ENCODE data around the gene DIPK1C. TPM values are rescaled to one million over a fixed set of nuclear protein-coding genes. Genes with fewer than 3 reads are reported as not detected.

DIPK1C gene
- polyA plus RNA-seq, 3 donors, result 0.08 to 0.32 (median 0.14) TPM

DNA sequence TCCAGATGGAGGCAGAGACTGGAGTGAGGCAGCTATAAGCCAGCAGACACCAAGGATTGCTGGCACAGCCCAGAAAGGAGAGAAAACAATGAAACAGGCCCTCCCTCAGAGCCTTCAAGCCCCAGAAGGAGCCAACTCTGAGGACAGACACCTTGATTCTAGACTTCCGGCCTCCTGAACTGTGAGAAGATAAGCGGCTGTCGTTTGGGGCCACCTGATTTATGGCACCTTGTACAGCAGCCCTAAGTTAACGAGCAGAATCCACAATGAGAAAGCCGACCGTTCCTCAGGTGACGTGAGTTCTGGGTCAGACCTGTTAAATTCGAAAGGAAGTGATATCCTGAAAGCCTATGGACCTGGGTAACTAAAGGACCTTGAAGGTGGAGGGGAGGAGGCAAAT lies 31.8 kb upstream of the DIPK1C start:
- DNase-seq (ENCODE audit: extremely low read depth in 1 of 11, low read depth in 9 of 11, low spot score in 4 of 11), result no peak

DNA sequence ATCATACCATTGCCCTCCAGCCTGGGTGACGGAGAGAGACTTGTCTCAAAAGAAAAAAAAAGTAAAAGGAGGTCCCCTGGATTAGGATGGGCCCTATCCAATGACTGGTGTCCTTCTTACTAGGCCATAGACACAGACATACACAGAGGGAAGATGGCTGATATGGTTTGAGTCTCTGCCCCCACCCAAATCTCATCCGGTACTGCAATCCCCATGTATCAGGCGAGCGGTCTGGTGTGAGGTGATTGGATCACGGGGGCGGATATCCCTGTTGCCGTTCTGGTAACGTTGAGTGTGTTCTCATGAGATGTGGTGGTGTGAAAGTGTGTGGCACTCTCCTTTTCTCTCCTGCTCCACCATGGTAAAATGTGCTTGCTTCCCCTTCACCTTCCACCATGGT lies 31.2 kb upstream of the DIPK1C start:
- DNase-seq (ENCODE audit: extremely low read depth in 1 of 11, low read depth in 9 of 11, low spot score in 4 of 11), result no peak

DNA sequence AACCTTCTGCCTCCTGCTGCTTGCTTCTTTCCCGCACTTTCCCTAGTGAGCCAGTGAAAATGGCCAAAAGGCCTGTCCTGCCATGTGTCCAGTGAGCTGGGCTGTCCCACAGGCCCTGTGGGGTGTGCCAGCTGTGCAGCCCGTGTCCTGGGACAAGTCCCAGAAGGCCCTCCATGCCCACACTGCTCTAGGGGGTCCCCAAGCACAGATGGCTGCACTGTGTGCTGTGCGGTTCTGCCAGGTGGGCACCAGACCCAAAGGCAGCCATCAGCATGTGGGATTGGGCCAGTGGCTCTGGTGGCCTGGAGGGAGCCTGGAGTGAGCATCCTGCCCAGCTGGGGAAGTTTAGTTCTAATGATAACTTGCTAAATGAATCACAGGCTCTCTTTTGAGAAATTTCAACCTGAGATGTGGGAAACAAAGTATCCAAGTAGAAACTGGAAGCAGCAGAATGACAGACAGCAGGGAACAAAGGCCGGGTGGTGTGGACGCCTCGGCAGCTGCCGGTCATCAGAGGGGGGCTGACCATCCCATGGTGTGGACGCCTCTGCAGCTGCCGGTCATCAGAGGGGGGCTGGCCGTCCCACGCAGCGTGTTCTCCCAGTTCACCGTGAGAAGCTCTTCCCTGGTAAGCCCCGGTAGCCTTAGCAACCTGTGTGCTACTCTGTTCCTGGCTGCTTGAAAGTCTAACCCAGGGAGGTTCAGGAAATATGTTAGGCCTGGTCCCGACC lies 29.2 kb upstream of the DIPK1C start:
- no peak for DNase-seq (ENCODE audit: extremely low read depth in 1 of 11, low read depth in 9 of 11, low spot score in 4 of 11)

DNA sequence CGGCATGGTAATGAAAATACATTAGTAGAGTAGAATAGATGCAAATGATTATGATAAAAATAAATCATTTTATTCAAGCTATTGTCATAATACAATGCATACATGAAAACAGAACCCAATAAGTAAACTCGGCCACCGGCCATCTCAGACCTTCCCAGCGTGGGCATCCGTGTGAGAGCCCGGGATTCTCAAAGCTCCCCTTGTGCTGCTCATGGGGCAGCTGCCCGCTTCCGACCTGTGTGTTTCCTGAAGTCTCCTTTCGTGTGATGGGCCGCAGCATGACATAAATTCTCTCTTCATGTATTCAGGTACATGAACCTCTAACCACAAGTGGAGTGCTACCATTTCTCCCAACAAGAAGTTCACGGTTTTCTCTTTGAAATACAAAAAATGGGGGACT lies 25.6 kb upstream of the DIPK1C start:
- DNase-seq (ENCODE audit: extremely low read depth in 1 of 11, low read depth in 9 of 11, low spot score in 4 of 11), result no peak

DNA sequence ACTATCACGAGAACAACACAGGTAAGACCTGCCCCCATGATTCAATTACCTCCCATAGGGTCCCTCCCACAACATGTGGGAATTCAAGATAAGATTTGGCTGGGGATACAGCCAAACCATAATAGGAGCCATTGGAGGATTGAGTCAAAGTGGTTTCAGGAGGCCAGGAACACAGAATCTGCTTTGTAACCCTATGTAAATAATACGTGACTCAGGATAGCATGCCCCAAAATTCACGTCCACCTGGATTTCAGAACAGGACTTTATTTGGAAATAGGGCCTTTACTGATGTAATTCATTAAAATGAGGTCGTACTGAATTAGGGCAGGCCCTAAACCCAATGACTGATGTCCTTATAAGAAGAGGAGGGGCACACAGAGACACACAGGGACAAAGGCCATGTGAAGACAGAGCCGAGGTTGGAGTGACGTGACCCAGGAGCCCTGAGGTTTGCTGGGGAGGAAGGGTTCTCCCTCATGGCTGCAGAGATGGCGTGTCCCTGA lies 23.1 kb upstream of the DIPK1C start:
- DNase-seq (ENCODE audit: extremely low read depth in 1 of 11, low read depth in 9 of 11, low spot score in 4 of 11), result no peak

DNA sequence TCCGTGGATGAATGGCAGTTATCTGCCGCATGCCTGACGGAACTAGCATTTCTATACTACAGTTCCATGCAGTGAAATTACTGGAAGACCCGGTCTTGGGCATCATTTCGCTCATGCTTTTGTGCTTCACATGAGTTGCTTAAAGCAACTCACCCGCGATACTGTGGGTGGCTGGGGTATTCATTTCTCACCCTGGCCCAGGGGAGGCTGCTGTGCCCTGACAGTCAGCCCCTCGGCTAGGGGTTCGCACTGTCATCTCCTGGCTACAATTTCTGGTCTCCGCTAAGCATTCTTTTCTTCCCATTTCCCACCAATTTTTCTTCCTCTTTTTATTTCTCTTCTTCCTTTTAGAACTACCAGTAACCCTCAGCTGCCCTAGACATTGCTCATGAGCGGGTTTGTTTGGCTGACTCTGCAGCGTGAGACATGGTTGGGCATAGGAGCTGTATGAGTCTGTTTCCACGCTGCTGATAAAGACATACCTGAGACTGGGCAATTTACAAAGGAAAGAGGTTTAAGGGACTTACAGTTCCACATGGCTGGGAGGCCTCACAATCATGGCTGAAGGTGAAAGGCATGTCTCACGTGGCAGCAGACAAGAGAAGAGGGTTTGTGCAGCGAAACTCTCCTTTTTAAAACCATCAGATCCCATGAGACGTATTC lies 22.5 kb upstream of the DIPK1C start:
- DNase-seq (ENCODE audit: extremely low read depth in 1 of 11, low read depth in 9 of 11, low spot score in 4 of 11), result no peak

DNA sequence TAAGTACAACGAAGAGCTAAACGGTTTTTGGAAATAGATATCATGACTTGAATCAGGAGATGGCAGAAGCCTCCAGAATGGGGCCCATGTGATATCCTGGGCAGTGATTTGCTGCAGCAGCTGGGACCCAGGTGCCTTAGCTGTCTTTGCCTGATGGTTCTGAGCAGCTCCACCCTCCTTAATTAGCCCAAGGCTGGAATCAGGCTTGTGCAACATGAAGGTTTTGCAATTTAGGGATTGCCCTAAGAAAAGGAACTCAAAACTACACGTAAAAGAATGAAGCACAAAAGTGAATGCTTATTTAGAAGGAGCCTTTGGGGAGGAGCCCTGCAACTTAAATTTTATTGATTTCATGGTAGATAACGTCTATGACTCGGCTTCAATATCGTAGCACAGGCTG lies 21.8 kb upstream of the DIPK1C start:
- DNase-seq (ENCODE audit: extremely low read depth in 1 of 11, low read depth in 9 of 11, low spot score in 4 of 11), result no peak

DNA sequence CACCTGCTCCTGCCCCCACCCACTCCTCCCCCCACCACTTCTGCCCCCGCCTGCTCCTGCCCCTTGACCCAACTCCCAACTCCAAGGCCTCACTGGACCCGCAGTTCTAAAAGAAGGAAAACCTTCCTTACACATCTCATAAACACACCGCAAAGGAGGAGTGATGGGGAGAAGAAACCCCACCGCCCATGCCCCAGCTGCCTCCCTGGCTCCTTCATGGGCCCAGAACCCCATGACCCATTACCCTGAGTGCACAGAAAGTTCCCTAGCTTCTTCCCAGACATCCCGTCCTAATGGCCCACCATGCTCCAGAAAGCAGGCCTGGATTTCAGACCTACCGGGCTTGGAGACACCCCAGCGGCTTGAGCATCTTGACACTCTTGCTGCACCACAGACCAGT lies 21.2 kb upstream of the DIPK1C start:
- no peak for DNase-seq (ENCODE audit: extremely low read depth in 1 of 11, low read depth in 9 of 11, low spot score in 4 of 11)

DNA sequence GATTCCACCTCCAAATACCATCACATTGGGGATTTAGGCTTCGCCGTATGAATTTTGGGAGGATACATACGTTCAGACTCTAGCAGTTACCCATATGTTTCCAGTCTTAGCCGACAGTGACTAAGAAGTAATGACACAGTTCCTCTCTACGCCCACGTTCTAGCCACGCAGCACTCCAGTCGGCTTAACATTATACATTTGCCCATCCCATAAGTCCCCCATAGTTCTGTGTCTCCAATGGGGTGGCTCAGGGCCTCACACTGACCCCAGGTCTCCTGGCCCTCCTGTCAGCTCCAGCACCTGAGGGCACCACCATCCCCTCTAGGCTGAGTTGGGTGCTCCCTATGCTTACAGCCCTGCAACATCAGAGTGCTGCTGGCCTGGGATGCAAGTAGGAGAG lies 20.7 kb upstream of the DIPK1C start:
- no peak for DNase-seq (ENCODE audit: extremely low read depth in 1 of 11, low read depth in 9 of 11, low spot score in 4 of 11)

DNA sequence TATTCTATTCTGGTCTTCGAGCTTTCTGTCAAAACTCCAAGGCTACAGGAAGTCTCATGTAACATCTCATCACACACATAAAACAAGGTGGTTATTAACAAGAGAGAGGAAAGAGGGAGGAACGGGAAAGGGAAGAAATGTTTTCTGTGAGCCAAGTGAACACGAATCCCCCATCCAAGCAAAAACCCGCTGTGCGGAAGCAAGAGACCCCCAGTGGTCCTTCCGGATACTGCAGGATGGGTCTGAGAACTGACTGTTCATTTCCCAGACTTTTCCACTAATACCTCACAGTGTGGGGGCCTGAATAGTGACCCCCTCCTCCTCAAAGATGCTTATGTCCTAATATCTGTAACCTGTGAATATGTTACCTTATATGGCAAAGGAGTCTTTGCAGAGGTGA lies 19.0 kb upstream of the DIPK1C start:
- DNase-seq (ENCODE audit: extremely low read depth in 1 of 11, low read depth in 9 of 11, low spot score in 4 of 11), result no peak

DNA sequence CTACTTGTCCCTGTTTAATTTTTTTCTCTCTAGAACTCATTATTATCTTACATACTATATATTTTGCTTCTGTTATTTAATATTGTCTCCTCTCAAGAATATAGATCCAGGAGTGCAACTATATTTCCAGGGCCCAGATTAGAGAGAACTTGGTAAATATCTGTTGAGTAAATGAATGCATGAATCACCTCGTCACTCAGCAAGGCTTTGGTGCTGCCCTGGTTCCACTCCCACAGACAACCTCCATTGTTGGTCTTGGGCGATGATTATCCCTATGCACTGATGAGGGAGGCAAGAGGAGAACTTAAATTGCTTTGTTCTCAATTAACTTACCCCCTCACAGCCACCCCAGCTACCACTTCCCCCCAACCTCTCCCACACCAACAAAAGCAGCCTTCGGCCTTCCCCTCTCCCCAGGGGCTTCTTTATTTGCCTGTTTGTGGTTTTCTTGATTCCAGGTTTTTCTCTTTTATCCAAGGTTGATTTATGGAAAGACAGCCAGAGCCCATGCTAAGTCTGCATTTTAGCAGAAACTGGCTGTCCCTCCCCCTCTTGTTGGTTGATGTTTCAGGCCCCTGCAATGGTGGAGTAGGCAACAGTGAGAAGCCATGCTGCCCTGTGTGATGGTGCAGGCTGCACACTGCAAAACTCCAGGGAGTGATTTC lies 17.0 kb upstream of the DIPK1C start:
- DNase-seq (ENCODE audit: extremely low read depth in 1 of 11, low read depth in 9 of 11, low spot score in 4 of 11), result no peak

DNA sequence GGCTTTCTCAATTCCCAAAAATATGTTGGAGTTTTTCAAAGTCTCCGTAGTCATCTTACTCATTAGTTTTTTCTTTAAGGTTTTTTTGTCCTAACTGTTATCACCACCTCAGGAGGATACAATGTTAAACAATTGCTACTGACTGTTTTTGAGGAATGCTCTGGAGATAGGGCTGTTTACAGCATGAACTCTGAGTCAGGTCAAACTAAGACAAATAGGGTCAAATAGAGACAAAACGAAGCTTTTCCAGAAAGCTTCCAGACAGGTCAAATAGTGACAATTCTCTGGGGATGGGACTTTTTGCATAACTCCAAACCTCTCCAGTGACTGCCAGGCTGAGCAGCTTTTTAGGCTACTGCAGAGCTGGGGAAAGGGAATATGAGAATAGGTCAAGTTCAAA lies 15.2 kb upstream of the DIPK1C start:
- no peak for DNase-seq (ENCODE audit: extremely low read depth in 1 of 11, low read depth in 9 of 11, low spot score in 4 of 11)

DNA sequence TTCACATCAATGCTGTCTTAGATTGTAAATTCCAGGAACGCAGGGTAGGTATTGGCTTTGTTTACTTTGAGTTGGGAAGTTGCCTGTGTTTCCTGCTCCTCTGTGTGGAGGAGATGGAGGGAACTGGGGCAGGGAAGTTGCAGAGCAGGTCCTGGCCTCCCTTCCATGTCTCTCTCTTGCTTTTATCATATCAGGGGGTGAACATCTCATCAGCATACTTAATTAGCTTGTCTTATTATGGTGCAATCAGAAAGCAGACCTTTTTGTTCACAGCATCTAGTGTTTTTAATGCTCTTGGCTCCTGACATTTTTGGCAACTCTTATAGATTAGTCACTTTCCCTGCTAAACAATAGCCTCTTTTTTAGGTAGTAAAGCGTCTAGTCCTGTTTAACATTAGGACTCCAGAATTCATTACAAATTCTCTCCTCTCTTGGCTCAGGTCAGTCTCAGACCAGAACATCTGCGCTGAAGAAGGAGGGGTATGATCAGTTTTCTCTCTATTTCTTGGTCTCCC lies 11.5 kb upstream of the DIPK1C start:
- DNase-seq (ENCODE audit: extremely low read depth in 1 of 11, low read depth in 9 of 11, low spot score in 4 of 11), result no peak

DNA sequence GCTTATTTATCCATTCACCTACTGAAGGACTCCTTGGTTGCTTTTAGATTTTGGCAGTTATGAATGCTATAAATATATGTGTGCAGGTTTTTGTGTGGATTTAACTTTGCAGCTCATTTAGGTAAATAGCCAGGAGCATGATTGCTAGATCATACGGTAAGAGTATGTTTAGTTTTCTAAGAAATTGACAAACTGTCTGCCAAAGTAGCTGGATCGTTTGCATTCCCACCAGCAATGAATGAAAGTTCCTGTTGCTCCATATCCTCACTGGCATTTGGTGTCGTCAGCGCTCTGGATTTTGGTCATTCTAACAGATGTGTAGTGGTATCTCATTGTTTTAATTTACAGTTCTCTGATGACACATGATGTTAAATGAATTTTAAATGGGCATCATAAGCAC lies 8.7 kb upstream of the DIPK1C start:
- no peak for DNase-seq (ENCODE audit: extremely low read depth in 1 of 11, low read depth in 9 of 11, low spot score in 4 of 11)

DNA sequence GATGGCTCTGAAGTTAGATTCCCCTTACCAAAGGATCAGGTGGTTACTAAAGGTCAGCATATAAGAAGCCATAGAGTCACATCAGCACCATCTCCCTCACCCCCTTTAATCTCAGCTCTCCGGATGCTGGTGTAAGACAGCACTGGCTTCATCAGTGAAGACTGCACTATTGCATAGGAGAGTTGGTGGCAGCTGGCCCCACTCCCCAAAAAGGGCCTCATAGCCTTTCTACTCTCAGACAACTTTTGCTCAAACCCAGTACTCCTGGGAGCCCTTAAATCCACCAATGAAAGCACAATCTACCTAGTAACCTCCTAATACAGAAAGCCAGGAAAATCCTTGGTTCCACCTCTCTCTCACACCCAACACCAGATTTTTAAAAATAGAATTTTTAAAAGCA lies 6.9 kb upstream of the DIPK1C start:
- no peak for DNase-seq (ENCODE audit: extremely low read depth in 1 of 11, low read depth in 9 of 11, low spot score in 4 of 11)

DNA sequence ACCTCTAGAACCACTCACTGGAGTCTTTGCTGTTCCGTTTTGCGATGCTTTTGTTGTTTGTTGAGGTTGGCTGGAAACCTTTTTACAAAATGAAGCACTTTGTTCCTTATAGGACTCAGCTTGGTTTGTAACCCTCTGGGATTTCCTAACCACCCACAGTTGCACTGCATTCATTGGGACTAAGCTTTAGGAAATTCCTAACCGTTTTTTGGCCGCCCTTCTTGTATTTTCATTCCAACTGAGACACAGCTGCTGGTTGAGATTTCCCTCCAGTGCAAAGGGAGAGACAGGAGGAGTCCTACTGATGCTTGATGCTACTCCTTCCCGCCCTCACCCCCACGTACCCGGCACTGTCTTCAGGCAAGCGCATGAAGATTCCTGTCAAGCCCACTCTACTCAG lies 6.1 kb upstream of the DIPK1C start:
- no peak for DNase-seq (ENCODE audit: extremely low read depth in 1 of 11, low read depth in 9 of 11, low spot score in 4 of 11)

DNA sequence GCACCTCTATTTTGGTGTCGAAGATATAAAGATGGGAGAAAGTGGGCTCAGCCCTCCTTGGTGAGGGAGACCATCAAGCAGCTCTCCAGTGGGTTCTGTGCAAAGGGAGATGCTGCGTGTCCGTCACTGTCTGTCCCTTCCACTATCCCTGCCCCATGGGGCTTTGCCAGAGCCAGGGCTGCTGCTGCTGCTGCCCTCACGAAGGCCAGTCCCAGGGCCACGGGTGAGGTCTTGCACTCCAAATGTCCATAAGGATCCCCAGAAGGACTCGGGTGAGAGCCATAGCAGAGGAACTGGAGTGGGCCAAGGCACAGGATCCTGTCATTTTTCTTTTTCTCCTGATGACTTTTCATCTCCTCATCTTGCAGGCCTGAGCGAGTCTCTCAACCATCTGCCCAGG lies 3.7 kb upstream of the DIPK1C start:
- no peak for DNase-seq (ENCODE audit: extremely low read depth in 1 of 11, low read depth in 9 of 11, low spot score in 4 of 11)

DNA sequence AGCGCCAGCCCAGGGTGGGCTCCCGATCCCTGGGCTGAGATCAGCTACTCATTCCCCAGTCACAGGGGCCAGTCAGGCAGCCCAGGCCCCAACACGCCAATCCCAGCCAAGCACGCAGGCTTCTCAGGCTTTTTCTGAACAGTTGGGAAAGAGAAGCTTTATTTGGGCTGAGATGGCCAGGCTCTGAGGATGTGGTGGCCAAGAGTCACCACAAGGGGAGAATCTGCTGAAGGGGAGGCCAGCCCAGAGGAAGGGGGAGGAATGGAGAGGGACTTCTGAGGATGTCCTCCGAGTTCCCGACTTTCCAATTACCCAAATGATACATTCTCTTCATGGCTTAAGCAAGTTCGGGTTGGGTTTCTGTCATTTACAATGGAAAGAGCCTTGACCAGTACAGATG lies 2.8 kb upstream of the DIPK1C start:
- no peak for DNase-seq (ENCODE audit: extremely low read depth in 1 of 11, low read depth in 9 of 11, low spot score in 4 of 11)

DNA sequence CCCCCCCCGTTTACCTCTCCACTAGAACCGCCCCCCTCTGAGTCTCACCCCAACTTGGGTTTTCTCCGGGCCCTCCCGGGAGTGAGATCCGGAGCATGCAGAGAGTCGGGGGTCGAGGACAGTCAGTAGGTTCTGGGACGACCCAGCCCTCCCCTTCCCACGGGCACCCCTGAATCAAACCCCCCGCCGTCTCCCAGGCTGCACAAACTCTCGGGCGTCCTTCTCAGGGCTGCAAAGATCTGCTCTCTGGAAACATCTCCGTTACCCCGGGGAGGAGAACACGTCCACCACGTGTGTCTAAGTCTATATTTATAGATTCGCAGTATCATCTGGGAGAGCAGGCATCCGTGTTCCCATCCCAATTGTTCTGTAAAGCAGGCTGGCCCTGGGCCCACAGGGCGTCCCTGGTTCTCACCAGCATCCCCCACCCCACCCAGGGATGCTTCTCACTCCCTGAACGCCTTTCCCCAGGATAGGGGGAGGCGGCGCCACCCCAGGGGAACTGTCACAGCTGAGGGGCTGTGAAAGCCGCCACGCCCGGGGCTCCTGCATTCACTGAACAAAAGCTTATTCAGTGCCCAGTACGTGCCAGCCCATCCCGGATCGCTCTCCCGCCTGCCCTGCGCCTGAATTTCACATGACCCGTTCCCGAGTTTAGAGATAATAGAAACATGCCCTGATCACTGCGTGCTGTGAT lies 765 bp upstream of the DIPK1C start:
- no peak for DNase-seq (ENCODE audit: extremely low read depth in 1 of 11, low read depth in 9 of 11, low spot score in 4 of 11)
